H1 (cell line): Measurements from ENCODE around the gene KIF4A. TPM values are rescaled to one million over a fixed set of nuclear protein-coding genes. Genes with fewer than 3 reads are reported as not detected.

Experiments used
- CTCF ChIA-PET: fragments of 300-600 bp; sonication (Branson Sonifier 250); formaldehyde crosslinking; loops from one replicate; lab custom pipeline; 2021; ENCODE audit not compliant: partially characterized antibody; lab: Charles Lee
- POLR2A ChIA-PET: fragments of 300-600 bp; sonication (Branson Sonifier 250); formaldehyde crosslinking; loops from one replicate; lab custom pipeline; 2021; ENCODE audit warnings: inconsistent platforms; ENCODE audit not compliant: partially characterized antibody; lab: Charles Lee
- DNase-seq, 2 experiments: peaks; one replicate each; pipeline versions ENCODE4 v3.0.0 to v3.0.0-alpha.2; 2010 to 2022; ENCODE audit warnings: low spot score in 2 of 2, low read depth in 1 of 2, mixed read lengths in 1 of 2
- FAIRE-seq: peaks from 2 replicates; lab custom pipeline; 2011; peaks lifted over from hg19 to GRCh38; lab: Jason Lieb, UNC
- H2AFZ ChIP-seq: 2 replicates; pipeline ENCODE4 v1.8.1; 2012; ENCODE audit warnings: low read length, inconsistent platforms
- H2AK5ac ChIP-seq: 2 replicates; pipeline ENCODE4 v1.6.1; 2013; ENCODE audit warnings: low read depth, low read length
- H2BK120ac ChIP-seq: replicated peaks from 2 replicates; pipeline ENCODE3; 2013; ENCODE audit warnings: low read depth, low read length, inconsistent platforms
- H2BK12ac ChIP-seq: 2 replicates; pipeline ENCODE4 v1.6.1; 2013; ENCODE audit warnings: low read depth, low read length
- H2BK15ac ChIP-seq: 2 replicates; pipeline ENCODE4 v1.6.1; 2013; ENCODE audit warnings: low read length
- H2BK20ac ChIP-seq: 2 replicates; pipeline ENCODE4 v1.6.1; 2013; ENCODE audit warnings: low read length
- H2BK5ac ChIP-seq: 2 replicates; pipeline ENCODE4 v1.6.1; 2013; ENCODE audit warnings: low read depth, low read length
- H3K14ac ChIP-seq: 2 replicates; pipeline ENCODE4 v1.6.1; 2013; ENCODE audit warnings: inconsistent platforms; ENCODE audit not compliant: insufficient read length
- H3K18ac ChIP-seq: 2 replicates; pipeline ENCODE4 v1.6.1; 2013; ENCODE audit warnings: low read length; ENCODE audit errors: extremely low read depth
- H3K23ac ChIP-seq: 2 replicates; pipeline ENCODE4 v1.6.1; 2013; ENCODE audit warnings: inconsistent platforms; ENCODE audit not compliant: insufficient read length
- H3K23me2 ChIP-seq: 2 replicates; pipeline ENCODE4 v1.6.1; 2013; ENCODE audit warnings: low read depth, low read length
- H3K27ac ChIP-seq: 2 replicates; pipeline ENCODE4 v1.6.1; 2011; ENCODE audit warnings: low read depth, low read length, inconsistent platforms
- H3K27me3 ChIP-seq, 4 experiments: replicated peaks in 1 of 4; 1 replicate in 1 of 4; 2 replicates in 3 of 4; pipeline versions ENCODE4 v1.6.1 to v1.8.1; 2011 to 2013; ENCODE audit warnings: low read length in 3 of 4, mild to moderate bottlenecking in 3 of 4, inconsistent platforms in 2 of 4, mixed read lengths in 2 of 4, moderate library complexity in 1 of 4; ENCODE audit not compliant: control insufficient read depth in 3 of 4, insufficient read depth in 3 of 4; ENCODE audit errors: extremely low read depth in 1 of 4
- H3K36me3 ChIP-seq, 4 experiments: 2 replicates each; pipeline versions ENCODE4 v1.6.1 to v1.8.1; 2011 to 2013; ENCODE audit warnings: mild to moderate bottlenecking in 4 of 4, low read length in 3 of 4, moderate library complexity in 2 of 4, control low read depth in 1 of 4, inconsistent platforms in 1 of 4; ENCODE audit not compliant: insufficient read depth in 4 of 4, control insufficient read depth in 2 of 4
- H3K4ac ChIP-seq: replicated peaks from 2 replicates; pipeline ENCODE3; 2013; ENCODE audit warnings: low read length, low read depth, mixed read lengths, inconsistent platforms; ENCODE audit not compliant: insufficient read length
- H3K4me1 ChIP-seq, 4 experiments: replicated peaks in 1 of 4; 1 replicate in 1 of 4; 2 replicates in 3 of 4; pipeline versions ENCODE4 v1.6.1 to v1.8.1; 2011 to 2013; ENCODE audit warnings: low read length in 3 of 4, inconsistent platforms in 2 of 4, mixed read lengths in 1 of 4; ENCODE audit not compliant: insufficient read depth in 4 of 4, control insufficient read depth in 3 of 4
- H3K4me2 ChIP-seq, 2 experiments: 2 replicates each; pipeline versions ENCODE4 v1.6.1 to v1.8.1; 2011 to 2013; ENCODE audit warnings: low read depth in 2 of 2, low read length in 2 of 2, control low read depth in 1 of 2, inconsistent platforms in 1 of 2, mild to moderate bottlenecking in 1 of 2; ENCODE audit not compliant: insufficient read depth in 1 of 2
- H3K4me3 ChIP-seq, 4 experiments: fragments of 200-600, 300-600 bp in 1 of 4; sonication (generic), shearing (Covaris generic), sonication (Bioruptor Twin) in 1 of 4; 2 replicates each; pipeline versions ENCODE4 v1.5.1 to v1.8.1; 2011 to 2016; ENCODE audit warnings: low read length in 4 of 4, low read depth in 3 of 4, control low read depth in 2 of 4, inconsistent platforms in 2 of 4, mild to moderate bottlenecking in 2 of 4, mixed read lengths in 1 of 4, moderate library complexity in 1 of 4; ENCODE audit not compliant: insufficient read depth in 2 of 4; ENCODE audit errors: extremely low read depth in 1 of 4
- H3K56ac ChIP-seq: replicated peaks from 2 replicates; pipeline ENCODE3; 2013; ENCODE audit warnings: low read depth, mild to moderate bottlenecking, mixed read lengths, low read length, inconsistent platforms; ENCODE audit not compliant: insufficient read length
- H3K79me1 ChIP-seq: 2 replicates; pipeline ENCODE4 v1.6.1; 2013; ENCODE audit warnings: low read depth, low read length, control low read depth
- H3K79me2 ChIP-seq, 2 experiments: 2 replicates each; pipeline versions ENCODE4 v1.6.1 to v1.8.1; 2012 to 2013; ENCODE audit warnings: low read length in 2 of 2, mild to moderate bottlenecking in 2 of 2, inconsistent platforms in 1 of 2; ENCODE audit not compliant: insufficient read depth in 2 of 2, control insufficient read depth in 1 of 2
- H3K9ac ChIP-seq, 4 experiments: replicated peaks in 1 of 4; 1 replicate in 1 of 4; 2 replicates in 3 of 4; pipeline versions ENCODE4 v1.6.1 to v1.8.1; 2011 to 2013; ENCODE audit warnings: low read depth in 3 of 4, low read length in 3 of 4, control low read depth in 2 of 4, mild to moderate bottlenecking in 2 of 4, moderate library complexity in 2 of 4, inconsistent platforms in 1 of 4; ENCODE audit errors: extremely low read depth in 1 of 4
- H3K9me3 ChIP-seq, 2 experiments: 2 replicates each; pipeline versions ENCODE4 v1.6.1 to v1.8.1; 2012 to 2013; ENCODE audit warnings: mild to moderate bottlenecking in 2 of 2, moderate library complexity in 2 of 2, control low read depth in 1 of 2, inconsistent platforms in 1 of 2, low read depth in 1 of 2, low read length in 1 of 2, mixed read lengths in 1 of 2; ENCODE audit not compliant: insufficient read depth in 2 of 2
- H4K20me1 ChIP-seq, 2 experiments: replicated peaks in 1 of 2; 2 replicates each; pipeline versions ENCODE3 to v1.8.1; 2011 to 2013; ENCODE audit warnings: inconsistent platforms in 2 of 2, low read length in 2 of 2, mild to moderate bottlenecking in 1 of 2; ENCODE audit not compliant: insufficient read depth in 2 of 2, control insufficient read depth in 1 of 2
- H4K5ac ChIP-seq: 2 replicates; pipeline ENCODE4 v1.6.1; 2013; ENCODE audit warnings: low read length, low read depth, mixed read lengths, inconsistent platforms; ENCODE audit not compliant: insufficient read length
- H4K8ac ChIP-seq: 2 replicates; pipeline ENCODE4 v1.8.0; 2013; ENCODE audit warnings: mild to moderate bottlenecking, moderate library complexity, low read length, inconsistent platforms; ENCODE audit not compliant: insufficient read depth; ENCODE audit errors: extremely low read depth
- H4K91ac ChIP-seq: replicated peaks from 2 replicates; pipeline ENCODE3; 2013; ENCODE audit warnings: low read length, mixed read lengths, inconsistent platforms; ENCODE audit not compliant: insufficient read length
- ATF2 ChIP-seq: IDR thresholded peaks from 2 replicates; pipeline ENCODE4 v1.6.1; 2012; ENCODE audit warnings: low read length, inconsistent platforms
- ATF3 ChIP-seq: IDR thresholded peaks from 2 replicates; pipeline ENCODE4 v1.6.1; 2011; ENCODE audit warnings: low read depth, mild to moderate bottlenecking, low read length; ENCODE audit not compliant: insufficient read depth
- BACH1 ChIP-seq: IDR thresholded peaks from 2 replicates; pipeline ENCODE4 v1.6.1; 2012; ENCODE audit warnings: low read length, improper control_type of control experiment
- BRCA1 ChIP-seq: IDR thresholded peaks from 2 replicates; pipeline ENCODE4 v1.6.1; 2012; ENCODE audit warnings: low read depth, low read length, improper control_type of control experiment
- NRF1 ChIP-seq: IDR thresholded peaks from 2 replicates; pipeline ENCODE4 v1.6.1; 2011; ENCODE audit warnings: mild to moderate bottlenecking, low read depth, low read length, improper control_type of control experiment
- PHF8 ChIP-seq: fragments of 200-600 bp; sonication (generic); conservative IDR thresholded peaks from 2 replicates; pipeline ENCODE4 v1.7.1; 2012; ENCODE audit warnings: low read depth, mild to moderate bottlenecking, inconsistent platforms, low read length, moderate library complexity
- SAP30 ChIP-seq: fragments of 300-600 bp; sonication (generic); IDR thresholded peaks from 2 replicates; pipeline ENCODE4 v1.7.1; 2012; ENCODE audit warnings: low read length, moderate library complexity, mild to moderate bottlenecking, inconsistent platforms; ENCODE audit not compliant: insufficient read depth, insufficient replicate concordance
- TBP ChIP-seq: IDR thresholded peaks from 2 replicates; pipeline ENCODE4 v1.6.1; 2011; ENCODE audit warnings: low read depth, low read length, improper control_type of control experiment
- TCF12 ChIP-seq: IDR thresholded peaks from 2 replicates; pipeline ENCODE4 v1.6.1; 2011; ENCODE audit warnings: low read depth, mild to moderate bottlenecking, low read length
- USF2 ChIP-seq: IDR thresholded peaks from 2 replicates; pipeline ENCODE4 v1.6.1; 2011; ENCODE audit warnings: low read length, improper control_type of control experiment
- WGBS, 2 experiments: shearing (Covaris generic) in 1 of 2; methylation state at CpG; one replicate each; pipeline versions ENCODE4 v1.1.6 to v1.1.7; 2013 to 2015; ENCODE audit warnings: low lambda C conversion rate in 2 of 2, mixed read lengths in 2 of 2, inconsistent platforms in 1 of 2, low coverage in 1 of 2, missing lambda C conversion rate in 1 of 2; ENCODE audit not compliant: insufficient replicate concordance in 2 of 2, insufficient coverage in 1 of 2, insufficient read length in 1 of 2; ENCODE audit errors: extremely low coverage in 1 of 2, missing lambda C conversion rate in 1 of 2; 5-methylcytosine and 5-hydroxymethylcytosine counted together
- polyA plus RNA-seq, 7 experiments: library from polyadenylated mRNA; depleted of rRNA in 3 of 7; stranded (reverse) in 5 of 7; unstranded in 2 of 7; fragments of >200 nt in 5 of 7; fragments of 200-250 nt in 2 of 7; gene quantifications; 1 replicate in 5 of 7; 2 replicates in 1 of 7; 4 replicates in 1 of 7; pipeline versions ENCODE4 v1.2.1 to v1.2.3, GENCODE V29; 2011 to 2013; ENCODE audit warnings: missing spikeins in 2 of 7, mixed read lengths in 2 of 7
- total RNA-seq: library from RNA; stranded (reverse); fragmentation: NEBNext Ultra II Directional; extraction: Animal tissue kit (Norgen Biotek cat#: 25700); gene quantifications from 2 replicates; pipeline ENCODE4 v1.2.1, GENCODE V29; 2021
- TF ChIP-seq, protein P1 (sequence below): IDR thresholded peaks from 2 replicates; pipeline ENCODE4 v1.6.1; 2012; ENCODE audit warnings: inconsistent platforms

The KIF4A gene
- total and polyA plus RNA-seq, 2 of the 8 experiments (the other 6 are each of a cell fraction or from before 2014, with no cell fraction given): 10.9 to 35.7 TPM

DNA sequence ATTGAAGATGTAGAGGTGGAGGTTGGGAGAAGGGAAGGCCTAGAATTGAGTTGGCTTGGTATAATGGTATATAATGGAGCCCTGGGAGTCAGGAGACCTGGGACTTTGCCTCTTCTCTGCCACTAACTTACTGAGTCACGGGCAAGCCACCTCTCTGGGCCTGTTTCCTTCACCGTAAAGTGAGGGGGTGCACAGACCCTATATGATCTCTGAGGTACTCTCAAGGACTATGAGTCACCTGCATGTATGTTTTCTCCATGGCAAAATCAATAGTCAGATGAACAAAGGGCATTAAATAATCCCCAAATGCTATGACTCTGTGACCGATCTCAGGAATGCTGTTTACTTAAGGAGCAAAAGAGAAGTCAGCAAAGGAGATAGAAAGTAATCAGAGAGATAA is 35.0 kb upstream of the KIF4A start:
- Histone ChIP-seq H3K36me3 (no peaks in the 10 kb centered on the region), H2BK120ac (no peak overlapping the region), H3K56ac (no peak overlapping the region), H2AFZ (no peak overlapping the region), H2BK5ac (no peak overlapping the region), H2BK20ac (no peak overlapping the region), H3K4me2 (no peak overlapping the region), H3K4me1 (no peaks in the 10 kb centered on the region), H4K20me1 (no peaks in the 10 kb centered on the region), H4K5ac (no peak overlapping the region), H3K18ac (no peak overlapping the region), H2BK15ac (no peak overlapping the region), H2AK5ac (no peak overlapping the region), H3K79me1 (no peaks in the 10 kb centered on the region), H3K27me3 (no peaks in the 10 kb centered on the region), H3K4me3 (no peak overlapping the region), H2BK12ac (no peak overlapping the region), H3K9ac (no peak overlapping the region), H4K8ac (no peak overlapping the region), H3K27ac (no peak overlapping the region), H3K23me2 (no peaks in the 10 kb centered on the region), H3K79me2 (no peaks in the 10 kb centered on the region), H3K23ac (no peak overlapping the region), H3K9me3 (no peaks in the 10 kb centered on the region), H4K91ac (no peak overlapping the region), H3K14ac (no peak overlapping the region), H3K4ac (no peak overlapping the region)
- DNase-seq (no peak), FAIRE-seq (no peak)
- ChIA-PET CTCF (no interaction called here), POLR2A (no interaction called here)
- 97% methylated on average over 2 of the region's 3 CpGs; no CpG with 5 or more reads in 1 of the 2 experiments for WGBS, 2 experiments
- no peak for TF ChIP-seq ATF2
- TF ChIP-seq USF2: no peak
- no peak for TF ChIP-seq ATF3
- TF ChIP-seq PHF8: no peak
- no peak for TF ChIP-seq NRF1
- TF ChIP-seq BACH1: no peak
- TF ChIP-seq TCF12: no peak
- TF ChIP-seq BRCA1: no peak
- no peak for TF ChIP-seq SAP30
- TF ChIP-seq TBP: no peak
- TF ChIP-seq, protein P1, sequence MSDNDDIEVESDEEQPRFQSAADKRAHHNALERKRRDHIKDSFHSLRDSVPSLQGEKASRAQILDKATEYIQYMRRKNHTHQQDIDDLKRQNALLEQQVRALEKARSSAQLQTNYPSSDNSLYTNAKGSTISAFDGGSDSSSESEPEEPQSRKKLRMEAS: no peak
